C4-2B (cell line): Measurements from ENCODE around the gene CACNB2.

Source experiments
- H3K27ac ChIP-seq: fragments of 450-650 bp; 2 replicates; pipeline ENCODE4 v1.5.1; 2017
- ZFX ChIP-seq: fragments of 450-650 bp; IDR thresholded peaks from 2 replicates; pipeline ENCODE4 v1.6.1; 2017
- TF ChIP-seq, protein P1 (sequence below): fragments of 450-650 bp; conservative IDR thresholded peaks from 2 replicates; pipeline ENCODE4 v1.5.1; 2017; ENCODE audit warnings: mild to moderate bottlenecking

CACNB2 gene

DNA sequence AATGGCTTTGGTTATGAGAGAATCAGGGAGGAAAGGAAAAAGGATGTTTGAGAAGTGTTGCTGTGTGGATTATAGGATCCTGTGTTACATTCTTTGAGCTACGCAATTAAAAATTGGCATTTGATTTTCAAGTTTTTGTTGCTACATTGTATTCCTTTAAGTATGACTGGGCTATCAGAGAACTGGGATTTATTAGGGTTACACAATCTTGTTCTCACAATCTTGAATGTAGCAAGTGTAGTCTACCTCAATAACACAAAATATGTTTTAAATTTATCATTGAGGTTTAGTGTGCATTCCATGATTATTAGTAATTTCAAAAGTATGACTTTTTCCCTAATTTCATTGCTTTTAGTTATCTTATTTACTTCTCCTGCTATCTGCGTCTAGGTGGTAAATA, 113.9 kb downstream of the CACNB2 start:
- H3K27ac ChIP-seq: no peak overlapping the region
- TF ChIP-seq, protein P1, sequence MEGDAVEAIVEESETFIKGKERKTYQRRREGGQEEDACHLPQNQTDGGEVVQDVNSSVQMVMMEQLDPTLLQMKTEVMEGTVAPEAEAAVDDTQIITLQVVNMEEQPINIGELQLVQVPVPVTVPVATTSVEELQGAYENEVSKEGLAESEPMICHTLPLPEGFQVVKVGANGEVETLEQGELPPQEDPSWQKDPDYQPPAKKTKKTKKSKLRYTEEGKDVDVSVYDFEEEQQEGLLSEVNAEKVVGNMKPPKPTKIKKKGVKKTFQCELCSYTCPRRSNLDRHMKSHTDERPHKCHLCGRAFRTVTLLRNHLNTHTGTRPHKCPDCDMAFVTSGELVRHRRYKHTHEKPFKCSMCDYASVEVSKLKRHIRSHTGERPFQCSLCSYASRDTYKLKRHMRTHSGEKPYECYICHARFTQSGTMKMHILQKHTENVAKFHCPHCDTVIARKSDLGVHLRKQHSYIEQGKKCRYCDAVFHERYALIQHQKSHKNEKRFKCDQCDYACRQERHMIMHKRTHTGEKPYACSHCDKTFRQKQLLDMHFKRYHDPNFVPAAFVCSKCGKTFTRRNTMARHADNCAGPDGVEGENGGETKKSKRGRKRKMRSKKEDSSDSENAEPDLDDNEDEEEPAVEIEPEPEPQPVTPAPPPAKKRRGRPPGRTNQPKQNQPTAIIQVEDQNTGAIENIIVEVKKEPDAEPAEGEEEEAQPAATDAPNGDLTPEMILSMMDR: no peak
- no peak for TF ChIP-seq ZFX

DNA sequence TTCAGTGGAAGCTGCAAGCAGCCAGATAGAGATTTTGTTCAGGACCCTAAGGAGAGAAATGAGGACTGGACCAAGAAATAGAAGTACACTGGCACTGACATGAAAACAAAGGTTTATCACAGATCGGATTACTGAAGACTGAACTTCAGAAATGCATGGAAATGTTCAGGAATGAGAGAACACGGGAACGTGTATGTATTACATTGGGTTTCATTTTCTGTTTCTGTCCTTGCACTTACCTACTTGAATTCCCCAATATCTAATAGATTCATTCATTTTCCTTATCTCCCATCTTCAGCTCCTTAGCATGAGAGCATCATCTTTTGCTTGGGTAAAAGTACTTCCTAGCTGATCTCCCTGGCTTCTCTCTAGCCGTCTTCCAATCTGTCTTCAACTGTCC, 114.5 kb downstream of the CACNB2 start:
- TF ChIP-seq, protein P1: no peak
- TF ChIP-seq ZFX: no peak
- no peak overlapping the region for H3K27ac ChIP-seq

GRCh38 chr10:18260310-18260922, 120.2 kb downstream of the CACNB2 start:
- TF ChIP-seq ZFX: no peak
- TF ChIP-seq, protein P1: no peak
- no peak overlapping the region for H3K27ac ChIP-seq

GRCh38 chr10:18261063-18261610, 120.9 kb downstream of the CACNB2 start:
- H3K27ac ChIP-seq: no peak overlapping the region
- TF ChIP-seq, protein P1: no peak
- TF ChIP-seq ZFX: no peak

DNA sequence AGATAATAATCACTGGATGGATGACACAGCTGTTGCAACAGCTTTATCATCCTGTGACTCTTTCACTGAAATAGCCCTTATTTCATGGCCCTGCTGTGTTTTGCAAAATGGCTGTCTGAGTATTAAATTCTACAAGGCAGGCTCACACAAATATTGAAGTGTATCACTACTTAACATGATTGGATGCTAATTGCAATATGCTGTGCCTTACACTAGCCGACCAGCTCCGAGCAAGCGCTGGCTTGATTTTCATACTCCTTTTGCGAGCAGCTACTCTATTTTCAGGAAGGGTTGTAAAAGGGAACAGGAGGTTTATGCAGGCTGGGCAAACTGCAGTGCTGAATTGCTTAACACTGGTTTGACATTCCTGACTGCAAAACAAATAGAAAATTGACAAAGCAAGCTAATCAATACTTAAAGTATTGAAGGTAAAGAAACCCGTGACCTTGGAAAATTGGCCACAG, 121.6 kb downstream of the CACNB2 start:
- H3K27ac ChIP-seq: no peak overlapping the region
- no peak for TF ChIP-seq ZFX
- TF ChIP-seq, protein P1: no peak

- no peak overlapping the region for H3K27ac ChIP-seq
- TF ChIP-seq, protein P1: no peak
- TF ChIP-seq ZFX: no peak
Measured at GRCh38 chr10:18264466-18265050, 124.3 kb downstream of the CACNB2 start.

- H3K27ac ChIP-seq: no peak overlapping the region
- TF ChIP-seq ZFX: no peak
- TF ChIP-seq, protein P1: no peak
Measured at GRCh38 chr10:18268005-18268404, 127.8 kb downstream of the CACNB2 start.
